Stomach (tissue), 9 donors: ENCODE measurements around the gene G6PC3. TPM values are rescaled to one million over a fixed set of nuclear protein-coding genes. Genes with fewer than 3 reads are reported as not detected.

Experiments used
- DNase-seq, 2 donors: peaks; one replicate each; pipeline versions ENCODE4 v3.0.0 to v3.0.0-alpha.2; 2013 to 2019
- H3K27ac ChIP-seq, 5 donors: fragments of 200-600 bp in 4 of 5; sonication (generic) in 4 of 5; one replicate each; pipeline ENCODE4 v1.5.1; 2013 to 2019; ENCODE audit warnings: mild to moderate bottlenecking in 1 of 5, moderate library complexity in 1 of 5
- H3K27me3 ChIP-seq, 3 donors: fragments of 200-600 bp; sonication (generic); one replicate each; pipeline ENCODE4 v1.5.1; 2017 to 2019; ENCODE audit warnings: mixed run types in 1 of 3
- H3K36me3 ChIP-seq, 4 donors: fragments of 200-600 bp; sonication (generic); 1 replicate in 3 of 4; 2 replicates in 1 of 4; pipeline ENCODE4 v1.5.1; 2016 to 2019
- H3K4me1 ChIP-seq, 4 donors: fragments of 200-600 bp; sonication (generic); one replicate each; pipeline ENCODE4 v1.5.1; 2016 to 2019
- H3K4me3 ChIP-seq, 4 donors: fragments of 200-600 bp; sonication (generic) in 3 of 4; one replicate each; pipeline ENCODE4 v1.5.1; 2016 to 2019; ENCODE audit warnings: mild to moderate bottlenecking in 1 of 4
- H3K9me3 ChIP-seq, 4 donors: fragments of 200-600 bp; sonication (generic); one replicate each; pipeline ENCODE4 v1.5.1; 2016 to 2019
- CTCF ChIP-seq, 7 experiments: fragments of 450-650 bp in 4 of 7; fragments of 200-600 bp in 3 of 7; sonication (generic) in 3 of 7; IDR thresholded peaks; one replicate each; pipeline ENCODE4 v1.5.1; 2016 to 2019; ENCODE audit warnings: antibody characterized with exemption in 7 of 7, control low read depth in 2 of 7, mild to moderate bottlenecking in 1 of 7
- EP300 ChIP-seq: sonication (generic); formaldehyde crosslinking; IDR thresholded peaks from one replicate; pipeline ENCODE4 v1.6.1; 2017; ENCODE audit warnings: antibody characterized with exemption
- POLR2A ChIP-seq, 4 donors: fragments of 450-650 bp; IDR thresholded peaks; one replicate each; pipeline ENCODE4 v1.6.1; 2016; ENCODE audit warnings: antibody characterized with exemption in 4 of 4, control low read depth in 2 of 4, mild to moderate bottlenecking in 1 of 4, moderate library complexity in 1 of 4
- POLR2AphosphoS5 ChIP-seq, 3 donors: sonication (generic); formaldehyde crosslinking; IDR thresholded peaks; one replicate each; pipeline ENCODE4 v1.6.1; 2016; ENCODE audit warnings: antibody characterized with exemption in 3 of 3
- whole genome bisulfite sequencing, 5 donors: extraction: QIAGEN DNeasy Blood & Tissue Kit in 3 of 5; methylation state at CpG; one replicate each; pipeline versions ENCODE4 v1.1.5 to v1.1.7; 2013 to 2018; 5-methylcytosine and 5-hydroxymethylcytosine counted together
- intact Hi-C: fragments of 100-400 bp; cut with DNase I; formaldehyde crosslinking; loops from one replicate; pipeline ENCODE4 v1.15.1; 2023; ENCODE audit warnings: low total_unique reads
- polyA plus RNA-seq, 3 donors: library from polyadenylated mRNA; stranded (reverse); fragments of 200-250 nt; gene quantifications; one replicate each; pipeline ENCODE4 v1.2.3, GENCODE V29; 2013
- total RNA-seq, 5 donors: library from RNA; depleted of rRNA; stranded (reverse); fragments of >200 nt; gene quantifications; one replicate each; pipeline versions ENCODE4 v1.1.0 to v1.2.3, GENCODE V29; 2014 to 2016
- donor health status: healthy with polysubstance abuse.
- donor health status: Bipolar disorder and iron deficiency.
- donor health status: healthy.

The G6PC3 gene
- total and polyA plus RNA-seq, 8 donors: 10.5 to 132 (median 39.4) TPM

GRCh38 chr17:44077595-44077909 is 7.0 kb downstream of the G6PC3 start:
- H3K4me3 ChIP-seq: no peak overlapping the region
- H3K4me1 ChIP-seq: peaks cover 0 to 34% (median 6%) of the 10 kb centered on the region in 4 donors
- H3K27ac ChIP-seq: peak overlapping the region in 1 of 5 donors; percentile 17
- WGBS, 5 donors: 53 to 79% (median 65%) methylated on average over 3 to 4 of the region's 4 CpGs
- no peaks in the 10 kb centered on the region for H3K9me3 ChIP-seq
- TF ChIP-seq CTCF (IDR thresholded peaks at IDR 0.05) (no peak), EP300 (no peak), POLR2A (IDR thresholded peaks at IDR 0.05) (no peak), POLR2AphosphoS5 (IDR thresholded peaks at IDR 0.05) (no peak)
- H3K27me3 ChIP-seq: no peaks in the 10 kb centered on the region
- intact Hi-C loops: no loop called here
- no peak for DNase-seq
- peaks cover 60 to 90% (median 82%) of the 10 kb centered on the region in 4 donors for H3K36me3 ChIP-seq

GRCh38 chr17:44078412-44078811 is 7.9 kb downstream of the G6PC3 start:
- peaks cover 67 to 99% (median 91%) of the 10 kb centered on the region in 4 donors for H3K36me3 ChIP-seq
- 86 to 95% (median 89%) methylated on average over 14 to 19 of the region's 19 CpGs for WGBS, 5 donors
- no peaks in the 10 kb centered on the region for H3K9me3 ChIP-seq
- DNase-seq: no peak
- no peaks in the 10 kb centered on the region for H3K27me3 ChIP-seq
- peaks cover 0 to 26% (median 2%) of the 10 kb centered on the region in 4 donors for H3K4me1 ChIP-seq
- no peak overlapping the region for H3K27ac ChIP-seq
- TF ChIP-seq POLR2A (IDR thresholded peaks at IDR 0.05) (no peak), POLR2AphosphoS5 (IDR thresholded peaks at IDR 0.05) (no peak), CTCF (IDR thresholded peaks at IDR 0.05) (no peak), EP300 (no peak)
- intact Hi-C loops: no loop called here
- no peak overlapping the region for H3K4me3 ChIP-seq

GRCh38 chr17:44079877-44080821 is 9.6 kb downstream of the G6PC3 start:
- Histone ChIP-seq H3K27ac (no peak overlapping the region), H3K27me3 (no peaks in the 10 kb centered on the region), H3K9me3 (no peaks in the 10 kb centered on the region), H3K36me3 (peaks cover 76 to 99% (median 98%) of the 10 kb centered on the region in 4 donors), H3K4me1 (peaks cover 0 to 20% (median 2%) of the 10 kb centered on the region in 4 donors), H3K4me3 (no peak overlapping the region)
- TF ChIP-seq CTCF (IDR thresholded peaks at IDR 0.05): no peak
- no peak for TF ChIP-seq POLR2A (IDR thresholded peaks at IDR 0.05)
- TF ChIP-seq POLR2AphosphoS5 (IDR thresholded peaks at IDR 0.05): no peak
- TF ChIP-seq EP300: no peak
- intact Hi-C loops: no loop called here
- WGBS, 5 donors: 82 to 87% (median 85%) methylated on average over 10 to 18 of the region's 18 CpGs
- no peak for DNase-seq

GRCh38 chr17:44081681-44082080 is 11.1 kb downstream of the G6PC3 start:
- Histone ChIP-seq H3K27me3 (no peaks in the 10 kb centered on the region), H3K4me1 (peaks cover 0 to 19% (median 4%) of the 10 kb centered on the region in 4 donors), H3K27ac (no peak overlapping the region), H3K36me3 (peaks cover 69 to 97% (median 96%) of the 10 kb centered on the region in 4 donors), H3K4me3 (no peak overlapping the region), H3K9me3 (no peaks in the 10 kb centered on the region)
- no peak for DNase-seq
- no peak for TF ChIP-seq POLR2AphosphoS5 (IDR thresholded peaks at IDR 0.05)
- intact Hi-C loops: no loop called here
- 90 to 96% (median 93%) methylated on average over 3 of the region's 3 CpGs for WGBS, 5 donors
